CD4-positive, alpha-beta T cell treated with Interferon alpha-2 for 1 hour (primary cell): ENCODE data around the gene PAK6.

ENCODE experiments used
- DNase-seq, 2 donors: peaks; one replicate each; pipeline ENCODE4 v3.0.0-alpha.2; 2020 to 2022

The PAK6 gene

GRCh38 chr15:40241269-40242212, 2.7 kb downstream of the PAK6 start:
- no peak for DNase-seq

- DNase-seq = no peak
Observed at GRCh38 chr15:40242213-40242599, 3.3 kb downstream of the PAK6 start.

GRCh38 chr15:40242601-40243000, 3.7 kb downstream of the PAK6 start:
- no peak for DNase-seq

- DNase-seq = no peak
Observed at GRCh38 chr15:40243126-40243810, 4.4 kb downstream of the PAK6 start.

- DNase-seq = no peak
Observed at GRCh38 chr15:40244961-40245523, 6.2 kb downstream of the PAK6 start.

- DNase-seq = no peak
Observed at GRCh38 chr15:40245666-40246450, 7.0 kb downstream of the PAK6 start.

GRCh38 chr15:40246496-40247280, 7.8 kb downstream of the PAK6 start:
- no peak for DNase-seq

- DNase-seq = no peak
Observed at GRCh38 chr15:40247406-40247971, 8.6 kb downstream of the PAK6 start.

DNA sequence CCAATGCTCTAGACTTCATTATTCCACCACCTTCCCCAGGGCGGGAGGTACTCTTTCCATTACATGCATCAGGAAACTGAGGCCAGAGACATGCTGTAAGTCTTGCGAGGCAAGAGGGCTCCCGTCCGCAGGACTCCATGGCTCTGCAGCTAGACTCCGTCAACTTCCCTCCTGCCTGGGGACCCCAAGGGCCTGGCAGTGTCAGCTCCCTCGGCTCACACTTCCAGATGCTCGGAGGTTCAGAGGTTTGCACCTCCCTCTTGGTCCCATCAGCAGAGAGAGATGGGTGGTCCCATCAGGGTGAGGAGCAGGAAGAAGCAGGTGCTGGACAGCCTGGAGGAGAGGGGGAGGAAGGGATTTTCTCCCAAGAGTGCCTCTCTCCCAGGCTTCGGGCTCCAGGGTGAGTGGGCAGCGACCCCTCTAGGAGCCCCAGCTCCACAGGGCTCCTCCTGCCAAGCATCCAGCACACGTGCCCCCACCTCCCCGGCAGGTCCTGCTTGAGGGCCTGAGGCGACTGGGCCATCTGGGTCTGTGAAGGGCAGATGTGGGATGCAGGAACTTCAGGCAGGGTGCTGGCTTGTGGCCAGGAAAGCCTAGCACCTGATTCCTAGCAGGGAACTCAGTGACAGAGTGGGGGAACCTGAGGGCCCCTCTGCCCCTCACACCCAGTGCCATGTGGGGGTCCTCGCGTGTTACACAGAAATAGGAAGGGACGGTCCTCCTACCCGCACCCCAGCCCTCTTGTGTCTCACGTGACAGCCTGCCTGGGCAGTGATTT, 9.3 kb downstream of the PAK6 start:
- DNase-seq = no peak

DNA sequence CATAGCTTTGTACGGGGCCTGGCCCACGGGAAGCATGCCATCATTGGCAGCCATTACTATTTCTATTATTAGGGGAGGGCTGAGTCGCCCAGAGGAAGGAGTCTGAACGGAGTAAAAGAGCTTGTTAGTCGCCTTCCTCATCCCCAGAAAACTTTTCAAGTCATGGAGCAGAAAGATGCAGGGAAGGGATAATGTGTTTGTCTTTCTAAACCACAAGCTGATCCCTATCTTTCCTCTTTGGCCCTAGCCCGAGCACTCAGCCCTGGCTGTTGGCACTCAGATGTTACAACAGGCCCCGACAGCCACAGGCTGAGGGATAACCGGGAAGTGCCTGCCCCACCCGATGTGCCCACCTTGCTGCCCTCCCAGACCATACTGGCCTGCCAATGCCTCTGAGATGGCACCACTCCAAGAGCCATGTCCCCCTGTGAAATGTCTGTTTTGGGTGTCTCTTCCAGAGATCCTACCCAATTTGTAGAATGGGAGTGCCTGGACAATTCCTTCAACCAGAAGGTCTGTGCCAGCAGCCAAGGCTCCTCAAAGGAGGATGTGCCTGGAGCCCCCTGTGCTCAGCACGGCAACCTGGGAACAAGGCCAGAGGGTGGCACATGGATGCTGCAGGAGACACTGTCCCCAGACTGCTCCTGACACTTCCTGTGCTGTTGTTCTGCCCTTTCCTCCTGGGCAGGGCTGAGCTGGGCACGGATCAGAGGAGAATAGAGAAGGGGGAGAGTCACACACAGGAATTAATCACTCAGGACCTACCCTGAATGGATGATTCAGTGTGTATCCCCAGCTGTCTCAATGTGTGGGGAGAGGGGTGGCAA, 10.8 kb downstream of the PAK6 start:
- no peak for DNase-seq

- no peak for DNase-seq
Observed at GRCh38 chr15:40250304-40250656, 11.4 kb downstream of the PAK6 start.

DNA sequence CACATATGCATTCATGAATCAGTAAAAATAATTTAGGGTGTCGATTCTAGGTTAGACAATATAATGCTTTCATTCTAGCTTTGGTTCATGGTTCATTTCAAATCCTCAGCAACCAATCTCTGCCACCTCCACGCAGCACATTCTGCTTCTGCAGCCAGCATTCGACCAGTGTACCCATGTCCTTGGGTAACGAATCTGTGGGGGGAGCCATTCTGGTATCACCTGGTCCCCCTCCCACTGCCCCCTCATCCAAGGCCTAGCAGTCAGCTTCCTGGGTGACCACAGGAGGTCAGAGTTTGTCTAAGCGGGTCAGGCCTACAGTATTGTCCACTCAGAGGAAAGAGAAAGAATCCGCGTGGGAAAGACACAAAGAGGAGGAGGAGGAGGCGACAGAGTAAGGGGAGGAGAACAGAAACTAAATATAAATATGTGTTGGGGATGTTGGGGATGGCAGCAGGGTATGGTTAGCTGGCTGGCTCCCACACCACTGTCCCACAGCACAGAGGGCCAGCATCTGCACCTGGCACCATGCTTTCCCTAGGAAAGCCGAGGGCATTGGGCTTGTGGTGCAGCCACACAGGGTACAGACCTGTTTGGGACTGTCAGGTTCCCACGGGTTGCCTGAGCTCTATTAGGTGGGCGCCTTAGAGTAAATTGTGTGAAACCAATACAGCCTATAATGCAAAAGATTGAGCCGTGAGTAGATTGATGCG, 12.1 kb downstream of the PAK6 start:
- no peak for DNase-seq

DNA sequence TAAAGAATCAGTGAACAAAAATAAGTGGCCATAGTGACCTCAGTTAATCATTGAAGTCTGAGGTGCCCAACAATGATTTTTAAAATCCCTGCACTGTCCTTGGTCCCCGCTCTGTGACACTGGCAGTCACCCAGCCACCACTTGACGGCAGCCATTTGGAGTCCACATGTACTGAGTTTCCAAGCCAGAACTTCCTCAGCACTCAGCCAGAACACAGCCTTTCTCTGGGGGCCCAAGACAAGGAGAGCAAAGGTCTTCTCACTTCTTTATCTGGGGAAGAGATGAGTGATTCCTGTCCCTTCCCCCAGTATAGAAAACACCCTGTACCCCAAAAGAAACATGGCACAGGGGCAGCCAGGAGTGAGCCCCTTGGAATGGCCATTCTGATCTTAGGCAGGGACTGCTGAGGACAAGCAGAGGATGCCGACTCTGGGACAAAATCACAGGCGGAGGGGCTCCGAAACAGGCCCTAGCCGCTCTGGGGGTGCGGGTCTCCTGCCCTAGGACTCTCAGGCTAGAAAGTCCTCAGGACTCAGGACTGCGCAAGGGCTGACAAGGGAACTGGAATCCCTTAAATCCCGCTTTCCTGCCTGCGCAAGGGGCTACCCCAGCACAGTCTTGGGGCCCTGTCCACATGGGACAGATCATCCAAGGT, 12.8 kb downstream of the PAK6 start:
- DNase-seq = no peak

- DNase-seq = no peak
Observed at GRCh38 chr15:40252141-40252437, 13.2 kb downstream of the PAK6 start.

GRCh38 chr15:40252438-40253166, 13.7 kb downstream of the PAK6 start:
- no peak for DNase-seq

- no peak for DNase-seq
Observed at GRCh38 chr15:40253167-40253790, 14.4 kb downstream of the PAK6 start.

DNA sequence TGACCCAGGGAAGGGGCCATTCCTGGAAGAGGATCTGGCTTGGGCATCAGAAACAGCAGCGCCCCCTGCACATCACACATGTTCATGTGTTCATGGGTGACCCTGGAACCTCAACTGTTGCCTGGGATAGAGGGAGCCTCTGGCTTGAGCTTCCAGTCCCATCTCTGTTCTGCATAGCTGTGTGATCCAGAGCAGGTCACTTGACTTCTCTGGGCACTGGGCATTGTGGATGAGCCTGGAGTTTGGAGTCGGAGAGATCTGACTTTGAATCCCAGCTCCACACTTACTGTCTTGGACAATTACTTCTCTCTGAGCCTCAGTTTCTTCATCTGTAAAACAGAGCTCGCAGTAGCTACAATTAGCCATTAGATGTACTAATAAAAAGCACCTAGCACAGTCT, 15.6 kb downstream of the PAK6 start:
- DNase-seq = no peak

DNA sequence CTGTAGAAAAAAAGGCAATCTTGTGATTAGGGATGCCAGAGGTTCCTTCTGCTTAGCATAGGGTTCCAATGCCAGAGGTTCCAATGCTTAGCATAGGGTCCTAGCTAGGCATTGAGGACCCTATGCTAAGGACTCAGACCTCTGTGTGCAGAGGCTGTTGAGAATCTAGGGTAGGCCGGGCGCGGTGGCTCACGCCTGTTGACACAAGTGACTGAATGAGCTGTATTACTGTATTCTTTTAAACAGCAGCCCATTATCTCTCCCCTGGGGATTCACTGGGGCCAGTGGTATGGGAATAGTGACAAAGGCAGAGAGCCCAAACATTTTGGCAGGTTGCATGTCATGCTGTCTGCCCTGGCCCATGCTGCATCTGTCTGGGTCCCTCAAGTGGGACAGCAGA, 16.2 kb downstream of the PAK6 start:
- no peak for DNase-seq
